GM12874 (cell line): Measurements from ENCODE around the gene SPATA3.

Experiments used
- TF ChIP-seq, protein P1 (sequence below): IDR thresholded peaks from 2 replicates; pipeline ENCODE4 v1.5.1; 2011; ENCODE audit warnings: low read depth, mild to moderate bottlenecking, control low read depth, low read length, moderate library complexity; ENCODE audit not compliant: insufficient read depth

The SPATA3 gene

DNA sequence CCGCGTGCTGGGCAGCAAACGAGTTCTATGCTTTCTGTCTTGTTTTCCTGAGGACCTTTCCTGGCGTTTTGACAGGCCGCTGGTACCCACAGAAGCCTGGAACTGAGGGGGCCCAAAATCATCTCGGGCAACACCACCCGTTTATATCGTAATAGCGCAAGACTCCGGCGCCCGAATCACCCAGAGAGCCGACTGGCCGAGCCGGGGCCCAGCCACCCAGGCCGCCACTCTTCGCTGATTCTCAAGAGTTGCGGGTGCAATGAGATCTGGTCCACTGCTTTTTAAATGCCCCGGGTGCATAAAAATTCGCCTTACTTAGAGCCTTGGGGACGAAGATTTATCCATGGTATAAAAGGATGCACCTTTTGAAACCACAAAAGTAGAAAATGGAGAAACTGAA is 6.2 kb upstream of the SPATA3 start:
- TF ChIP-seq, protein P1, sequence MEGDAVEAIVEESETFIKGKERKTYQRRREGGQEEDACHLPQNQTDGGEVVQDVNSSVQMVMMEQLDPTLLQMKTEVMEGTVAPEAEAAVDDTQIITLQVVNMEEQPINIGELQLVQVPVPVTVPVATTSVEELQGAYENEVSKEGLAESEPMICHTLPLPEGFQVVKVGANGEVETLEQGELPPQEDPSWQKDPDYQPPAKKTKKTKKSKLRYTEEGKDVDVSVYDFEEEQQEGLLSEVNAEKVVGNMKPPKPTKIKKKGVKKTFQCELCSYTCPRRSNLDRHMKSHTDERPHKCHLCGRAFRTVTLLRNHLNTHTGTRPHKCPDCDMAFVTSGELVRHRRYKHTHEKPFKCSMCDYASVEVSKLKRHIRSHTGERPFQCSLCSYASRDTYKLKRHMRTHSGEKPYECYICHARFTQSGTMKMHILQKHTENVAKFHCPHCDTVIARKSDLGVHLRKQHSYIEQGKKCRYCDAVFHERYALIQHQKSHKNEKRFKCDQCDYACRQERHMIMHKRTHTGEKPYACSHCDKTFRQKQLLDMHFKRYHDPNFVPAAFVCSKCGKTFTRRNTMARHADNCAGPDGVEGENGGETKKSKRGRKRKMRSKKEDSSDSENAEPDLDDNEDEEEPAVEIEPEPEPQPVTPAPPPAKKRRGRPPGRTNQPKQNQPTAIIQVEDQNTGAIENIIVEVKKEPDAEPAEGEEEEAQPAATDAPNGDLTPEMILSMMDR = no peak

DNA sequence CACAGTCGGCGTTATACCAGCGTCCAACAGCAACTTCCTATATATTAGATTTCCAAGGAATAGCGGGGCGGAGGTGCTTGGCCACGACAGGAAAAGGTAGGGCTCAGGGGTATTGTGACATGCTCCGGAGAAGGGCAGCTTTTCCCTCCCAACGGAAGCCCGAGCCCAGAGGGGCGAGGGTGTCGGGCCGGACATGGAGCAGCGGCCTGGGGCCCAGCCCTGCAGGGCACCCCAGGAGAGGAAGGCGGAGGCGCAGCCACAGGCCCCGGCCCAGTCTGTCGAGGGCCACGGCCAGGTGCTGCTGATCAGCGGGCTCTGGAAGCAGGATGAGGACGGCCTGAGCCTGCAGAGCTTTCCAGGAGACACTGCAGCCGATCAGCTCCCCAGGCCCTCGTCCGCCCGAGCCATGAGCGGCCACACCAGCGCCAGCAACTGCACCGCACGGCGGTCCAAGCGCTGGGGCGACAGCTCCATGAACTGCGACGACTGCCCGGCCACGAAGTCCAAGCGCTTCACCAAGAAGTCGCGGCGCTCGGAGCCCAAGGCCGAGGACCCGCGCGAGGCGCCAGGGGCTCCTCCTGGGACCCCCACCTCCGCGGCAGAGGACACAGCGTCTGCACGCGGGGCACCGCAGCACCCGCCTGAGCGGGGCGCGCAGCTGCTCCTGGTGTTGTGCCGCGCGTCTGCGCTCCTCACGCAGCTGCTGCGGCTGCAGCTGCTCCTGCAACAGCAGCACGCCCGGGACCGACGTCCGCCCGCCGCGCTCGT is 5.6 kb upstream of the SPATA3 start:
- TF ChIP-seq, protein P1 = no peak

DNA sequence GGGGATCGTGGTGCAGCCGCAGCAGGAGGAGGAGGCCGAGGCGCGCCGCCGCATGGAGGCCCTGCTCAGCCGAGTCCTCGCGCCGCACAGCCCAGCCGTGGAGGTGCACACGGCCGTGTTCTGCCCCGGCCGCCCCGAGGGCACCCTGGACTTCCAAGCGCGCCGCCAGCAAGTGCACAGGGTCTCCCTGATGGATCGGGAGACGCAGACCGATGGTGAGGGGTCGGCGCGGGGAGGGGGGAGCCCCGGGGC is 5.1 kb upstream of the SPATA3 start:
- TF ChIP-seq, protein P1 = no peak

DNA sequence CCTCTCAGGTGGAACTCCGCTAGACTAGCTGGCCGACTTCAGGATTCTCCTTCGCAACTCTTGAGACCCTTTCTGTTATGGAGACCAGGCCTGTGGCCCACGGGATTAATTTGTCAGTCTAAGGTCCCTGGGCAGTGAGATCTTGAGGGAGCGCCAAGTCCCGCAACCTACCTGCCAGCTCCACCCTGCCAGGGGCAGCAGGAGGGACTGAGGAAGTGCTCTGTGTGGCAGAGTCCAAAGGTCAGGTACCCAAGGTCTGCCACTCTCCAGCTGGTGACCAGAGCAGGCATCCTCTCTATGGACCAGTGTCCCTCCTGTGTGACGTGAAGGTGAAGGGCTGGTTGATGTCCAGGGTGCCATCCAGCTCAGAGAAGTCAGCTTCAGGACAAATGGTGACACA is 4.3 kb upstream of the SPATA3 start:
- TF ChIP-seq, protein P1 = no peak

DNA sequence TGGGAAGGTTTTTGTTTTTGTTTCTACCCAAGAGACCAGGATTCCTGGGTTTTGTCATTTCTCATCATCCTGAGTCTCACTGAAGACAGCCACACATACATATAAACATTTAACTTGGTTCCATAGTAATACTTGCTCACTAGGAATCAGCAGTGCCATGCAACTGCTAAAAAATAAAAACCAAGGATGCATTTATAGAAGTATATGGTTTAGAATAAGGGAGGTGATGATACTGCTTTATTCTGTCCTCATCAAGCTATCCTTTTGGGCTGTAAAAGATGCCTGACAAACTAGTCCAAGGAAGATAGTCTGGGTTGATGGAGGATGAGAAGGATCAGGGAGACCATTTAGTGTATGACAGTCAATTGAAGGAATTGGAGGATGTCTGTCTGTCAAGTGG is 740 bp downstream of the SPATA3 start:
- TF ChIP-seq, protein P1 = no peak

DNA sequence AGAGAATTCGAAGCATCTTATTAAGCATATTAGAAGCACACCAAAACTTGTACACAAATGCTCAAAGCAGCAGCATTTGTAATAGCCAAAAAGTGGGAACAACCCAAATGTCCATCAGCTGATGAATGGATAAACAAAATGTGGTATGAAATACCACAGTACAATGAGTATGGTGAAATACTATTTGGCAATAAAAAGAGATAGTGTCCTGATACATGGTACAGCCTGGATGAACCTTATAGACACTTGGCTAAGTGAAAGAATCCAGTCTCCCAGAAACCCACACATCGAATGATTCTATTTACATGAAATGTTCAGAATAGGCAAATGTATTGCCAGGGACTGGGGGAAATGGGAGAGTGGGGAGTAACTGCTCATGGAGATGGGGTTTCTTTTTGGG is 3.0 kb downstream of the SPATA3 start:
- TF ChIP-seq, protein P1 = no peak

DNA sequence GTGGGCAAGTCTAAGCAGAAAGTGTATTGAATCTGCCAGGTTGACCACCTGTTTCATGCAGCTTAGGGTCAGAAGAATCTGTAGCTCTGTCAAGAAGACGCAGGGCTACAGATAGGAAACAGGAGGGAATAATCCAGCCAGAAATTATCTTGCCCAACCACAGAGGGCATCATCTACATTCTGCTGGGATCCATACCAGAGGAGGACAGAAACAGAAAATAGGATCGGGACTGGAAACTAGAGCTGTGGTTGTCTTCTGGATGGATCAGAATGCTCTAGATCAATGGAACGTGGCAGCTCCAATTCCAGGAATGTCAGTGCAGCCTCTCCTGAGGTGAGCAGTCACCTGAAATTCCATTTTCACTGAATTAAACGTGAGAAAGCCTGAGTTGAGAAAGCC is 3.6 kb downstream of the SPATA3 start:
- TF ChIP-seq, protein P1 = no peak
